ENCODE results near the gene RBM47.

The RBM47 gene

DNA sequence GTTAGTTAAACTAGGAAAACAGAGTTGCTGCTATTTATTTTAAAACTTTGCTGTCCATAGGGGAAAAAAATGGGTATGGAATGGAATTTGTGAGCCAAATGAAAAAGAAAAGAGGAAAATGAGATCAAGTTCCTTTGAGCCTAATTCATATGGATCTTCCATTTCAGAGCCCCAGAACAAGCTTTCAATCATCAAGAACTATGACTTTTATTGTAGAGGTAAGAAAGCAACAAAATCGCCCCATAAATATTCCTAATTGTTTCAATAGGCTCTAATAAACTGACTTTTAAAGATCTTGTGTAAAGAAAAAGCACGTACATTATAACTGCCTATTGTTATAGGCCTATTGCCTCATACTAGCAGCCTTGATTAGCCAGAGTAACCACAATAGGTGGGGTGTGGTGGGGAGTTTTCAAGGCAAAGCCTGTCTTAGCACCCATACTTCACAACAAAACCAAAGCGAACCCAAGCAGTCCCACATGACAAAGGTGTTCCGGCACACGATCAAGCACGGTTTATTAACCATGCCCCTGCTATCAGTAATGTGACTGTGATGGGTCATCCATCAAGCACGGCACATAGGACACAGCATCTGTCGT, 44.4 kb downstream of the RBM47 start:
- no peak for DNase-seq (ENCODE audit: low read depth)
- TF ChIP-seq, protein P1, sequence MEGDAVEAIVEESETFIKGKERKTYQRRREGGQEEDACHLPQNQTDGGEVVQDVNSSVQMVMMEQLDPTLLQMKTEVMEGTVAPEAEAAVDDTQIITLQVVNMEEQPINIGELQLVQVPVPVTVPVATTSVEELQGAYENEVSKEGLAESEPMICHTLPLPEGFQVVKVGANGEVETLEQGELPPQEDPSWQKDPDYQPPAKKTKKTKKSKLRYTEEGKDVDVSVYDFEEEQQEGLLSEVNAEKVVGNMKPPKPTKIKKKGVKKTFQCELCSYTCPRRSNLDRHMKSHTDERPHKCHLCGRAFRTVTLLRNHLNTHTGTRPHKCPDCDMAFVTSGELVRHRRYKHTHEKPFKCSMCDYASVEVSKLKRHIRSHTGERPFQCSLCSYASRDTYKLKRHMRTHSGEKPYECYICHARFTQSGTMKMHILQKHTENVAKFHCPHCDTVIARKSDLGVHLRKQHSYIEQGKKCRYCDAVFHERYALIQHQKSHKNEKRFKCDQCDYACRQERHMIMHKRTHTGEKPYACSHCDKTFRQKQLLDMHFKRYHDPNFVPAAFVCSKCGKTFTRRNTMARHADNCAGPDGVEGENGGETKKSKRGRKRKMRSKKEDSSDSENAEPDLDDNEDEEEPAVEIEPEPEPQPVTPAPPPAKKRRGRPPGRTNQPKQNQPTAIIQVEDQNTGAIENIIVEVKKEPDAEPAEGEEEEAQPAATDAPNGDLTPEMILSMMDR (conservative IDR thresholded peaks at IDR 0.05; ENCODE audit: control insufficient read depth, insufficient read depth, low read depth, low read length): no peak
- H3K4me3 ChIP-seq (ENCODE audit: control insufficient read depth, low read depth, low read length): no peak overlapping the region

DNA sequence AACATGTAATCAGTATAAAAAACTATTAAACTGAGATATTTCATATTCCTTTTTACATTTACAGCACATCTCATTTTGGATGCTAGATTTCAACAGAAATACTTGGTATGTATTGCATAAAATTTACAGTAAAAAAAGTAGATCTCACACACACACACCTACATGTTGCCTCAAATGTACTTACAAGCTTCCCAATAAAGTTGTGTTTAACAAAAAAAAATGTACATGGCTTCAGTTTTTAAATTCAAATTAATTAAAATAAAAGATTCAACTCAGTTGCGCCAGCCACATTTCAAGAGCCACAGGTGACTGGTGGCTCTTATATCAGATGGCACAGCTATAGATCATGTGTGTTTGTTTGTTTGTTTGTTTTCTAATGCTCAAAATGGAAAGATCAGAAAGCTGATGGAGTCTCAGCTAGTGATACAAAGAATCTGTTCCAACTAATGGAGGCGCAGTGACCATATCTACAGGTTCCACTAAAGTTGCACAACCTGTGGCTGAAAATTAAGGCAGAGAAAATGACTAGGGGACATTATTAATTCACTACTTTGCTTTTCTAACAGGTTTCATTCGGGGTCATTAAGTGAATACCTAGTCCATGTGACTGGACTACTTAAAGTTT, 45.0 kb downstream of the RBM47 start:
- TF ChIP-seq, protein P1 (conservative IDR thresholded peaks at IDR 0.05; ENCODE audit: control insufficient read depth, insufficient read depth, low read depth, low read length): no peak
- no peak for DNase-seq (ENCODE audit: low read depth)
- H3K4me3 ChIP-seq (ENCODE audit: control insufficient read depth, low read depth, low read length): no peak overlapping the region

DNA sequence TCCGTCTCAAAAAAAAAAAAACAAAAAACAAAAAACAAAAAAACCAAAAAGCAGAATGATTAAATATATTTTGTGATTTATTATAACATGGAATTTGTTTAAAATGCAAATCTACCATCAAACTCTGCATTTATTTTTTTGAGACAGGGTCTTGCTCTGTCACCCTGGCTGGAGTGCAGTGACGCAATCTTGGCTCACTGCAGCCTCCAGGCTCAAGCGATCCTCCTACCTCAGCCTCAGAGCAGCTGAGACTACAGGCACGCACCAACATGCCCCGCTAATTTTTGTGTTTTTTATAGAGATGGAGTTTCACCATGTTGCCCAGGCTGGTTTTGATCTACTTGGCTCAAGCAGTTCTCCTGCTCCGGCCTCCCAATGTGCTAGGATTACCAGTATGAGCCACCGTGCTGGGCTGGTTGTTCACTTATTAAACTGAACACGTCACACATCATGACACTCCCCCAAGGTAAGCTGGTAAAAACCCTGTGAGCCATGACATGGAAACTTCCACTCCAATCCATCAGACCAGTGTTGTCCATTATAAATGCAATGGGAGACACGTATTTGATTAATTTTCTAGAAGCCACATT, 45.7 kb downstream of the RBM47 start:
- no peak overlapping the region for H3K4me3 ChIP-seq (ENCODE audit: control insufficient read depth, low read depth, low read length)
- TF ChIP-seq, protein P1 (conservative IDR thresholded peaks at IDR 0.05; ENCODE audit: control insufficient read depth, insufficient read depth, low read depth, low read length): no peak
- no peak for DNase-seq (ENCODE audit: low read depth)

DNA sequence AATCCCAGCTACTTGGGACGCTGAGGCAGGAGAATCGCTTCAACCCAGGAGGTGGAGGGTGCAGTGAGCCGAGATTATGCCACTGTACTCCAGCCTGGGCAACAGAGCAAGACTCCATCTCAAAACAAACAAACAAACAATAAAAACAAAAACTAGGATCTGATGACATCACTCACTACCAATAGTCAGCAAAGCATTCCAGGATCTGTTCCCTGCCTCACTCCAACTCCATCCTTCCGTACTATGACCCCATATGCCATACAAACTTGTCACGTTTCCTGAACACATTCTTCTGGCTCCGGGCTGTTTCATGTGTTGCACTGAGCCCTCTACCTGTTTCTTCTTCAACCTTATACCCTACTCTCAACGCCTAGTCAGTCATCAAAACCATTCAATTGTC, 47.3 kb downstream of the RBM47 start:
- DNase-seq (ENCODE audit: low read depth): no peak
- TF ChIP-seq, protein P1 (conservative IDR thresholded peaks at IDR 0.05; ENCODE audit: control insufficient read depth, insufficient read depth, low read depth, low read length): no peak
- H3K4me3 ChIP-seq (ENCODE audit: control insufficient read depth, low read depth, low read length): no peak overlapping the region

DNA sequence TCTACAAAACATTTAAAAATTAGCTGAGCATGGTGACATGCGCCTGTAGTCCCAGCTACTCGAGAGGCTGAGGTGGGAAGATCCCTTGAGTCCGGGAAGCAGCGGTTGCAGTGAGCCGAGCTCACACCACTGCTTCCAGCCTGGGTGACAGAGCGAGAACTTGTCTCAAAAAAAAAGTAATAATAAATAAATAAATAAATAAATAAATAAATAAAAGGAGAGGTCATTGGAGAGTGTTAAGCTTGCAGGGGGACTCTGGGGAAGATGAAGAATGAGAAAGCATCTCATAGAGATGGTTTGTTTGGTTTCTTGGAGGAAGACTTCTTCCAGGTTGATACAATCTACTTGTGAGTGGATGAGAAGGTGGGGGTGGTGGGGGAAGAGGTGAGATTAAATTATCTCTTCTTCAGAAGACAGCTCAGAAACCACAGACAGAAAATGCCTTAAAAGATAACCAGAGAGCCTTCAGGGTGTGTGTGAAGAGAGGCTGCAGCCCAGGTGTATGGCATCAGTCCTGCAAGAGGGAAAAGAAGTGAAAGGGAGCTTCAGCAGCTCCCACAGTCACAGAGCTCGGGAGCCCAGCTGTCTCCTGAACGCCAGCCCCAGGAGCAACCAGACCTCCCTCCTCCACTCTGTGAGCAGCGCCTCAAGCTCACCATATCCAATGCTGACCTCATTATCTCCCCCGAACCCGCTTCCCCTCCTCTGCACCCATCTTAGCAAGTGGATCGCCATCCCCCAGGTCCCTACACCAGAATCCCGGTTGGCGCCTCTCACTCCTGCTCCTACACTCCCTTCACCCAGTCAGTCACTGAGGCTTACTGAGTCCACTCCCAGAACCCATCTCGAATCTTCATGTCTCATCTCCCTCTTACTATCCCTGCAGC, 48.2 kb downstream of the RBM47 start:
- no peak overlapping the region for H3K4me3 ChIP-seq (ENCODE audit: control insufficient read depth, low read depth, low read length)
- TF ChIP-seq, protein P1 (conservative IDR thresholded peaks at IDR 0.05; ENCODE audit: control insufficient read depth, insufficient read depth, low read depth, low read length): no peak
- DNase-seq (ENCODE audit: low read depth): no peak

DNA sequence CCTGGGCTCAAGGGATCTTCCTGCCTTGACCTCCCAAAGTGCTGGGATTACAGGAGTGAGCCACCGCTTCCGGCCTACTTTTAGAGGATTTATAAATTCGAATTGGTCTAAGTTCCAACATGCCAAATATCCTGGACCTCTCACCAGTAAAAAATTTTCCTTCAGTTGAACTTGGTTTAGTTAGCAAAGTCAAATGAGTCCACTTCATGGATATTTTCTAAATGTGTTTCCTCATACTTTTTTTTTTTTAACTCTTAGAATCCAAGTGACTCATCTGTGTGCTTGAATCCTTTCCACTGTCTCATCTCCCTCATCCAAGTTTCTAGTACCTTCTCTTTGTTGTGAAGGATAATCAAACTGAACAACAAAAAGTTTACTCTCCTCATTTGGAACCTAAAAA, 49.7 kb downstream of the RBM47 start:
- DNase-seq (ENCODE audit: low read depth): peak; percentile 85
- H3K4me3 ChIP-seq (ENCODE audit: control insufficient read depth, low read depth, low read length): no peak overlapping the region
- TF ChIP-seq, protein P1 (conservative IDR thresholded peaks at IDR 0.05; ENCODE audit: control insufficient read depth, insufficient read depth, low read depth, low read length): no peak

Measured in fibroblast of mammary gland (primary cell).